Activated T-cell treated with anti-CD3 and anti-CD28 coated beads, Interleukin-2, amount 50 U/mL, for 4 hours (primary cell): Measurements from ENCODE around the gene ZBTB21. TPM values are rescaled to one million over a fixed set of nuclear protein-coding genes. Genes with fewer than 3 reads are reported as not detected.
"Not testable (repeated sequence)": the region's sequence is repeated elsewhere in the genome, so short reads cannot be mapped to it uniquely, and the experiment has no call there.

Experiments used
- ATAC-seq, 2 donors: fragments of 200-7000 bp; cut with Tn5 transposase; one replicate each; pipeline ENCODE4 v1.10.0; 2021
- DNase-seq: peaks from one replicate; pipeline ENCODE4 v3.0.0-alpha.2; 2020
- H3K27me3 Mint-ChIP-seq: one replicate; pipeline ENCODE4 v1.8.0; 2021; ENCODE audit warnings: low read depth, mixed read lengths
- H3K36me3 Mint-ChIP-seq: one replicate; pipeline ENCODE4 v1.8.0; 2022; ENCODE audit warnings: mixed read lengths; ENCODE audit not compliant: insufficient read depth
- H3K4me1 Mint-ChIP-seq: one replicate; pipeline ENCODE4 v1.8.0; 2021; ENCODE audit warnings: low read depth, mixed read lengths
- H3K4me3 Mint-ChIP-seq: one replicate; pipeline ENCODE4 v1.8.0; 2021; ENCODE audit warnings: mild to moderate bottlenecking, moderate library complexity, mixed read lengths
- H3K9me3 Mint-ChIP-seq: one replicate; pipeline ENCODE4 v1.8.0; 2021; ENCODE audit warnings: mixed read lengths
- total RNA-seq, 3 donors: library from RNA; stranded (reverse); gene quantifications; one replicate each; pipeline ENCODE4 v1.2.1, GENCODE V29; 2021

ZBTB21 gene
- total RNA-seq, 3 donors from 2014 or later: 25.6 to 33.7 (median 27.2) TPM

- Mint-ChIP-seq H3K4me1 (no peaks in the 10 kb centered on the region), H3K4me3 (no peak overlapping the region), H3K27me3 (peaks cover 22% of the 10 kb centered on the region), H3K9me3 (no peaks in the 10 kb centered on the region), H3K36me3 (no peaks in the 10 kb centered on the region)
- ATAC-seq (no peak), DNase-seq (no peak)
Observed at GRCh38 chr21:41966041-41966833, 43.9 kb downstream of the ZBTB21 start.

GRCh38 chr21:41965461-41966013, 44.6 kb downstream of the ZBTB21 start:
- H3K9me3 Mint-ChIP-seq: no peaks in the 10 kb centered on the region
- H3K36me3 Mint-ChIP-seq: no peaks in the 10 kb centered on the region

GRCh38 chr21:41965045-41965444, 45.1 kb downstream of the ZBTB21 start:
- peaks cover 30% of the 10 kb centered on the region for H3K27me3 Mint-ChIP-seq
- no peaks in the 10 kb centered on the region for H3K4me1 Mint-ChIP-seq
- no peaks in the 10 kb centered on the region for H3K36me3 Mint-ChIP-seq
- no peak for DNase-seq
- no peak for ATAC-seq
- H3K4me3 Mint-ChIP-seq: no peak overlapping the region
- H3K9me3 Mint-ChIP-seq: no peaks in the 10 kb centered on the region

More at GRCh38 chr21:41965461-41966013, 44.6 kb downstream of the ZBTB21 start:
- DNase-seq (no peak), ATAC-seq (no peak)
- no peak overlapping the region for H3K4me3 Mint-ChIP-seq
- peaks cover 26% of the 10 kb centered on the region for H3K27me3 Mint-ChIP-seq
- no peaks in the 10 kb centered on the region for H3K4me1 Mint-ChIP-seq

- no peaks in the 10 kb centered on the region for H3K9me3 Mint-ChIP-seq
Observed at GRCh38 chr21:41964171-41964570, 46.0 kb downstream of the ZBTB21 start.

GRCh38 chr21:41962425-41962966, 47.7 kb downstream of the ZBTB21 start:
- Mint-ChIP-seq H3K36me3 (no peaks in the 10 kb centered on the region), H3K27me3 (peaks cover 30% of the 10 kb centered on the region), H3K4me3 (no peak overlapping the region), H3K9me3 (no peaks in the 10 kb centered on the region), H3K4me1 (no peaks in the 10 kb centered on the region)
- no peak for DNase-seq
- no peak for ATAC-seq

More at GRCh38 chr21:41964171-41964570, 46.0 kb downstream of the ZBTB21 start:
- no peaks in the 10 kb centered on the region for H3K4me1 Mint-ChIP-seq
- H3K4me3 Mint-ChIP-seq: no peak overlapping the region
- no peaks in the 10 kb centered on the region for H3K36me3 Mint-ChIP-seq
- ATAC-seq: no peak
- DNase-seq: no peak
- peaks cover 30% of the 10 kb centered on the region for H3K27me3 Mint-ChIP-seq

- no peak for ATAC-seq
- peaks cover 33% of the 10 kb centered on the region for H3K27me3 Mint-ChIP-seq
- no peaks in the 10 kb centered on the region for H3K4me1 Mint-ChIP-seq
- H3K36me3 Mint-ChIP-seq: no peaks in the 10 kb centered on the region
- H3K9me3 Mint-ChIP-seq: no peaks in the 10 kb centered on the region
- H3K4me3 Mint-ChIP-seq: no peak overlapping the region
- DNase-seq: no peak
Observed at GRCh38 chr21:41961753-41962152, 48.4 kb downstream of the ZBTB21 start.

- Mint-ChIP-seq H3K9me3 (no peaks in the 10 kb centered on the region), H3K4me3 (no peak overlapping the region), H3K27me3 (peaks cover 33% of the 10 kb centered on the region), H3K36me3 (no peaks in the 10 kb centered on the region), H3K4me1 (no peaks in the 10 kb centered on the region)
- ATAC-seq (no peak), DNase-seq (no peak)
Observed at GRCh38 chr21:41961282-41961701, 48.9 kb downstream of the ZBTB21 start.

GRCh38 chr21:41960386-41960785, 49.8 kb downstream of the ZBTB21 start:
- no peaks in the 10 kb centered on the region for H3K4me1 Mint-ChIP-seq
- no peak for ATAC-seq
- DNase-seq: no peak
- no peaks in the 10 kb centered on the region for H3K9me3 Mint-ChIP-seq
- peaks cover 36% of the 10 kb centered on the region for H3K27me3 Mint-ChIP-seq
- H3K4me3 Mint-ChIP-seq: no peak overlapping the region
- H3K36me3 Mint-ChIP-seq: no peaks in the 10 kb centered on the region

GRCh38 chr21:41959697-41960096, 50.5 kb downstream of the ZBTB21 start:
- not testable (repeated sequence) for ATAC-seq, H3K4me3 Mint-ChIP-seq, H3K36me3 Mint-ChIP-seq, DNase-seq, H3K9me3 Mint-ChIP-seq, H3K4me1 Mint-ChIP-seq
- peaks cover 36% of the 10 kb centered on the region for H3K27me3 Mint-ChIP-seq

GRCh38 chr21:41958886-41959563, 51.1 kb downstream of the ZBTB21 start:
- Mint-ChIP-seq H3K27me3 (peaks cover 42% of the 10 kb centered on the region), H3K4me1 (peaks cover 7% of the 10 kb centered on the region), H3K4me3 (no peak overlapping the region), H3K9me3 (no peaks in the 10 kb centered on the region), H3K36me3 (no peaks in the 10 kb centered on the region)
- no peak for ATAC-seq
- DNase-seq: no peak

- Mint-ChIP-seq H3K4me3 (no peak overlapping the region), H3K4me1 (peaks cover 7% of the 10 kb centered on the region), H3K27me3 (peaks cover 41% of the 10 kb centered on the region), H3K9me3 (no peaks in the 10 kb centered on the region), H3K36me3 (no peaks in the 10 kb centered on the region)
- ATAC-seq (no peak), DNase-seq (no peak)
Observed at GRCh38 chr21:41957991-41958766, 52.0 kb downstream of the ZBTB21 start.

GRCh38 chr21:41956926-41957729, 53.0 kb downstream of the ZBTB21 start:
- H3K27me3 Mint-ChIP-seq: peaks cover 36% of the 10 kb centered on the region
- H3K9me3 Mint-ChIP-seq: no peaks in the 10 kb centered on the region
- H3K36me3 Mint-ChIP-seq: no peaks in the 10 kb centered on the region
- peaks cover 10% of the 10 kb centered on the region for H3K4me1 Mint-ChIP-seq
- DNase-seq (no peak), ATAC-seq (no peak)
- H3K4me3 Mint-ChIP-seq: no peak overlapping the region

GRCh38 chr21:41955516-41955915, 54.6 kb downstream of the ZBTB21 start:
- peaks cover 26% of the 10 kb centered on the region for H3K27me3 Mint-ChIP-seq
- DNase-seq (no peak), ATAC-seq (no peak)
- peaks cover 10% of the 10 kb centered on the region for H3K4me1 Mint-ChIP-seq
- no peaks in the 10 kb centered on the region for H3K9me3 Mint-ChIP-seq
- no peaks in the 10 kb centered on the region for H3K36me3 Mint-ChIP-seq
- H3K4me3 Mint-ChIP-seq: no peak overlapping the region
